Forelimb muscle (tissue), 1 donor: ENCODE results near the gene AP1S3. TPM values are rescaled to one million over a fixed set of nuclear protein-coding genes. Genes with fewer than 3 reads are reported as not detected.
"Not testable (repeated sequence)": the region's sequence is repeated elsewhere in the genome, so short reads cannot be mapped to it uniquely, and the experiment has no call there.

Experiments
- DNase-seq: peaks from one replicate; pipeline ENCODE4 v3.0.0-alpha.2; 2013; ENCODE audit warnings: low read depth
- polyA plus RNA-seq: library from polyadenylated mRNA; unstranded; fragments of 120-200 nt; gene quantifications from one replicate; pipeline ENCODE4 v1.2.1, GENCODE V29; 2013; ENCODE audit not compliant: insufficient read length

The AP1S3 gene
- polyA plus RNA-seq, 1 donor: 0.75 TPM

- no peak for DNase-seq
These were observed 16.0 kb upstream of the AP1S3 start for GRCh38 chr2:223853425-223853837.

- DNase-seq: no peak
These were observed 15.0 kb upstream of the AP1S3 start for GRCh38 chr2:223852281-223852795.

DNA sequence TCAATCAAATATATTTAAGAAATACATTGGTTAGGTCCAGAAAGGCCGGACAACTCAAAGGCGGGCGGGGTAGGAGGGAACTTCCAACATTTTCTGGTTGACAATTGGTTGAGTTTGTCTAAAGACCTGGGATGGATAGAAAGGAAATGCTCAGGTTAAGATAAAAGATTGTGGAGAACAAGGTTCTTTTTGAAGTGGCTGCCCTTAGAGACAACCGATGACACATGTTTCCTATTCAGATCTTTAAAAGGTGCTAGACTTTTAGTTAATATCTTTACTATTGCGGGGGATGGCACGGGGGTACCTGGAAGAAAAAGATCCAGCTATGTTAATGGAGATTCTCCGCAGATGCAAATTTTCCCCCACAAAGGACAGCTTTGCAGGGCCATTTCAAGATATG, 10.0 kb upstream of the AP1S3 start:
- DNase-seq: no peak

DNA sequence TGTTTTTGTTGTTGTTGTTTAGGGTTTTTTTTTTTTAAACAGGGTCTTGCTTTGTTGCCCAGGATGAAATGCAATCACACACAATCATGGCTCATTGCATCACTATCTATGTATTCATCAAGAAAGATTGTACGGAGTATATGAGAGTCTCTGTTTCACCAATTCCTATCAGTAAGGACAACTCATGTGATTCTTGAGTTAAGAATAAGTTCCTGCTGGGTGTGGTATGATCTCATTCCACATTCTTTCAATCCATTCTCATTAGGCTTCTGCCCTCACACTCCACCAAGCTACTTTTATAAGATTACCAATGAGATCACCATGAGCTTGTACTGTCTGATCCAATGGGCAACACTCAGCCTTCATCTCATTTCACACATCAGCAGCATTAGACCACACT, 9.1 kb upstream of the AP1S3 start:
- no peak for DNase-seq

DNA sequence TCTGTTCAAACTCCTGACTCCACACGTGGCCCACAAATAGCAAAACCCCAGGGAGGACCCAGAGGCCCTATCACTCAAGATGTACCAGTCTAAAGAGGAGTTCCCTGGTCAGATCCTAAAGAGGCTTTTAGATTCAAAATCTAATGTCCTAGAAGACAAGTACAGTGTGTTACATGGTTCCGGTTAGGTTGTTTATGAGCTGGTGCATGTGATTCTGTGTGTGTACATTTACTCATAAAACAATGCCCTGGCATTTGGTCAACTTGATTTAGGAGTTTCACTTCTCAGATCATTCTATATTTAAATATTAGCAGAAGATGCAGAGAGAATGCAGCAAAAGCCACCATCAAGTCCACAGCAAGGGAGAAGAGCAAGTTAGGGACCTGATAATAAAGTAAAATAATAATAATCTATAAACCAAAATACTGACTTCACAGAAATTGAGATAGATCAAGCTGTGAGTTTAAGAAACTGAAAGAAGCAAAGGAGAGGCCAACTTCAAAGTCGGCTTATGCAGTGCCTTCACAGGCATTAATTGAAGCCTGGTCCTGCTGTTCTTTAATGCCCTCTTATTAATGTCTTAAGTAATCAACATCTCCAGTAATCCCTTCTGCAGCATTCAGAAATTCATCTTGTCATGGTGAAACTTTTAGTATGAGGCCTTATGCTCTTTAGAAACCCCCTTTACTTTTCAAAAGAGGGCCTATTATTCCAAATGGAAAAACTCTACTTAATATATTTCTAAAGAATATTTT, 4.2 kb upstream of the AP1S3 start:
- no peak for DNase-seq

- DNase-seq: no peak
These were observed 1.5 kb downstream of the AP1S3 start for GRCh38 chr2:223835701-223836532.

DNA sequence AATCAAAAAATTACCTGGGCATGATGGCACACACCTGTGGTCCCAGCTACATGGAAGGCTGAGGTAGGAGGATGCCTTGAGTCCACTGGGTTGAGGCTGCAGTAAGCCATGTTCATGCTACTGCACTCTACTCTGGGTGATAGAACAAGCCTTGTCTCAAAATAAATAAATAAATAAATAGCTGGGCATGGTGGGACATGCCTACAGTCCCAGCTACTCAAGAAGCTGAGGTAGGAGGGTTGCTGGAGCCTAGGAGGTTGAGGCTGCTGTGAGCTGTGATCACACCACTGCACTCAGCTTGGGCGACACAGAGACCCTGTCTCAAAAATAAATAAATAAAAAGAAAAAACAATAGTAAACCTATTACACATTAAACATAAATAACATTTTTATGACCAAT, 3.0 kb downstream of the AP1S3 start:
- DNase-seq: no peak

DNA sequence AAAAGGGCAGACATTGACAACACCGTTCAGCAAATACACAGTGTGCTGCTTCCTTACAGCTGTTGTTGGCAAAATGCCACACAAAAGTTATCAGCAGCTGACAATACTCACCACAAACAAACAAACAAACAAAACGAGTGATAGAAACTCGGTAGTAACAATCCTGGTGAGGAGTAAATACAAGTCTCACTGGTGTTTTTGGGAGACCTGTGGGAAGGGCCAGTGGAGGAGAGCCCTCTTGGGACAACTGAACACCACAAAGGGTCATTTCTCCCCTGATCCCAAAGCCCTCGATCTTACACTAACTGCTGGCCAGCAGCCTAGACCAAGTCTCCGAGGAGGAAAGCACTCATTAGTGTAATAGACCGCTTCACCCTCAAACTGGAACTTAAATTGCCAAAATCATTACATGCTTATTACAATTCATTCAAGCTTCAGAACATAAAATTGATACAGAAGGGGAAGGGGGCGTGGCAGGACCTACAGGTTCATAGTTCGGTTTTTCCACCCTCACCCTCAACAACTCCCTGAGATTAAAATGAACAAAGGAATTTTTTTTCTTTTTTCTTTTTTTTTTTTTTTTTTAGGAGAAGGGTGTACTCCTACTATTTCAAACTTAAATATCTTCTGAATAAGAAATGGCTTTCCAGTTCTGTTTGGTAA, 5.0 kb downstream of the AP1S3 start:
- DNase-seq: no peak

- DNase-seq: no peak
These were observed 8.3 kb downstream of the AP1S3 start for GRCh38 chr2:223829128-223829527.

DNA sequence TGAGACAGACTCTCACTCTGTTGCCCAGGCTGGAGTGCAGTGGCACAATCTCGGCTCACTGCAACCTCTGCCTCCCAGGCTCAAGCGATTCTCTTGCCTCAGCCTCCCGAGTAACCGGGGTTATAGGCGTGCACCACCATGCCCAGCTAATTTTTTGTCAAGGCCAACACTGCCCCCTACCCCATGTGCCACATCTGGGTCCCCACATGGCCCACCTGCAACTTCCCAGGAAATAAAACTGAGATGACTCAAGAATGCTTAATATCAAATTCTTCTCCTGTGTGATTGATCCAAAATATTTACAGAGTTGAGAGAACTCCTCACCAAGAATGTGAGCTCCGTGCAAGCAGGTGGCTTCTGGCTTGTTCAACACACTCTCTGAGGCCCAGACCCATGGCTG, 9.1 kb downstream of the AP1S3 start:
- no peak for DNase-seq

DNA sequence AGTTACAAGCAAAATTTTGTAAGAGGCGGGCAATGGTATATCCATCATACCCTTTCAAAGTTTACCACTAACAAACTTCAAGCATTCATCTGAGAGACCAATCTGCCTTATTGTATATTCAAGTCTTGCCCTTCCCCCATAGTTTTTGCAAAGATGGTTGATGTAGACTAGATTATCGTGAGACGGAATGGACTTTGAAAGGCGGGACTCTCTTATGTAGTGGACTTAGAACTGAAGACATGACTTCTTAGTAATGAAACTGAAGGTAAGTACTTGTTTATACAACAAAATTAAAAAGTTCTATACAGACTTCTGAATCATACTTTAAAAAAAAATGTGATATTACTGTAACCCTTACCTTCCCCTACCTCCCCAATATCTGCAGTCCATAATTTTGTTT, 10.4 kb downstream of the AP1S3 start:
- DNase-seq: no peak

- no peak for DNase-seq
These were observed 13.1 kb downstream of the AP1S3 start for GRCh38 chr2:223824301-223824700.

GRCh38 chr2:223822818-223823217, 14.6 kb downstream of the AP1S3 start:
- DNase-seq: no peak

DNA sequence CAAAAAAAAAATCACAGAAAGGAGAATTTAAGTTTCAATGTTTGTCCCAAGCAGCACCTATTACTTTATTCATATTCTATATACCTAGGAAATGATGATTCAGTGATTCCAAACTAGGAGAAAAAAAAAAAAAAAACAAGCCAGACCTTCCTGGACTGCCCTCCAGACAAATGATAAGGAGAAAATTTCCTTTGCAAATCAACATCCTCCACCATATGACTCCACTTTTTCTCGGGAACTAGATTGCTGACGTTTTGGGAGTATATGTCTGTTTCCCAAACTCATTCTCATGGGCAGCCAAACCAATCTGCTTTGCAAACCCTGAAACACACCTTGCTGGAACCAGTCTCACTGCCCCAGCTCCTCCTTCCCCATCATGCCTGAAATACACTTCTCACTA, 16.8 kb downstream of the AP1S3 start:
- DNase-seq: no peak

DNA sequence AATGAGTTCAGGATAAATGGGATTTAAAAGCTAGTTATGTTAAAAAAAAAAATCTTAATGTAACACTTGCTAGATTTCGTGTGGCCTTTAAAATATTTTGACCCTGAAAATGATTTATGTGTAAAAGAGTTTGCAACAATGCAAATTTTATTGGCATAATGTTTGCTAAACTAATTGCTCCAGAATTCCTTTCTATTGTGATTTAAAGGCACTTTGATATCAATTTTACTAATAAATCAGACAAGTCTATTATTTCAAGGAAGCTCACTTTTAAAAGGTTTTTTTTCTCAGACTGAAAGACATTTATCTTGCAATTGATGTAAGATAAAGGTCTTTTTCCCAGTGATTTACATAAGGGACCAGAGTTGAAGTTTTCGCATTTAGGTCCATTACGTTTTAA, 17.5 kb downstream of the AP1S3 start:
- DNase-seq: no peak

- no peak for DNase-seq
These were observed 21.4 kb downstream of the AP1S3 start for GRCh38 chr2:223815884-223816570.

DNA sequence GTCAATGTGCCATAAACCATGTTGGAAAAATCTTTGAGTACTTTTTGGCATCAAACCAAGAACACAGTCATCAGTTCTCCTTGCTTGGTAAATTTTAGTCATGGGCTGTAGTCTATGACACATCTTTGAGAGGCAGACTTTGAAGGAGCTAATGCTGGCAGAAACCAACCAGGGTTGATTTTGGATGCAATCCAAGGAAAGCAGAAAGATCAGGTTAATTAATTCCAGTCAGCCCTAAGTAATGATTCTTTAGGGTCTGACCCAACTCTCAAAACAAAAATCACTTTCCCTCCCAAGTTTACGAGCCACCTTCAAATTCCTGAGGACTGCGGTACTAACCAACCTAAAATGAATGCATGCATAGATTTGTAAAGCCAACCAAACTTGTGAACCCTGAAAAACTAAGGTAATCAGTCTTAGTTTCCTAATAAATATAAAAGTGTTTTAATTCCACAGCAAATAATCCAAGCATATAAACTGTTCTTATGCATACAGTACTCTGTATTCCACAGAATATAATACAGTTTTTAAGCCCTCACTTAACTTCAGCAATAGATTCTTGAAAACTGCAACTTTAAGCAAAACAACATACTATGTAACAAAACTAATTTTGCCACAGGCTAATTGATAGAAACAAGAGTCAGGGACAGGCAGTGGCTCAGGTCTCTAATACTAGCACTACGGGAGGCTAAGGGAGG, 22.0 kb downstream of the AP1S3 start:
- DNase-seq: no peak

- not testable (repeated sequence) for DNase-seq
These were observed 22.6 kb downstream of the AP1S3 start for GRCh38 chr2:223814764-223815163.

DNA sequence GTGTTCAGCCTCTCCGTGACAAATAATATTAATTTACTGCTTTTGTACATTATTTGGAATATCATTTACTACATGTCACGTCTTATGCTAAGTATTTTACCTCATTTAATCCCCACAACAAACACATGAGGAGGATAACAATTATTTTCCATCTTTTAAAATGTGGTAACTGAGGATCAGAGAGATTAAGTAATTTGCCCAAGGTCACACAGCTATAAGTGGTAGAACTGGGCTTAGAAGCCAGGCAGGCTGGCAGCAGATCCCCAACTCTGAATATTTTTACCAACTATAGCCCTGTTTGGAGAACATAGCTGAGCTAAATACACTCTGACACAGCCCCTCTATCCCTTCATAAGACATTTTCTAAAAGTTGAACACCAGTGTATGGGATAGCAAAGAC, 24.1 kb downstream of the AP1S3 start:
- no peak for DNase-seq

DNA sequence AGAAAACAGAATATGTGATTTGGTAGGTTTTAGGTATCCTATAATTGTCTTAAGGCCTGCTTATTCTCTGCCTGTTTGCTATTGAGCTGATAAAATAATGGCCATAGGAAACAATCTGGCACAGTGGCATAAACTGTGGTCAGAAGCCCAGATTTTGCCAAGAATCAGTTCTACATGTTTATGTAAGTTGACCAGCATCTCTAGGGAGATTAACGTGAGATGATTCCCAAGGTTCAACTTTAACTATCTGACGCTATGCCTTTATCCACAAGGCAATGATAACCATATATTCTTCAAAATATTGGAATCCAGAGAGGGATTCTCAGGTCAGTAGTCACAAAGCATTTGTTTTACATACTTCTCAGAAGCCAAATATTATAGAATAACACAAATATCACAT, 25.6 kb downstream of the AP1S3 start:
- no peak for DNase-seq

DNA sequence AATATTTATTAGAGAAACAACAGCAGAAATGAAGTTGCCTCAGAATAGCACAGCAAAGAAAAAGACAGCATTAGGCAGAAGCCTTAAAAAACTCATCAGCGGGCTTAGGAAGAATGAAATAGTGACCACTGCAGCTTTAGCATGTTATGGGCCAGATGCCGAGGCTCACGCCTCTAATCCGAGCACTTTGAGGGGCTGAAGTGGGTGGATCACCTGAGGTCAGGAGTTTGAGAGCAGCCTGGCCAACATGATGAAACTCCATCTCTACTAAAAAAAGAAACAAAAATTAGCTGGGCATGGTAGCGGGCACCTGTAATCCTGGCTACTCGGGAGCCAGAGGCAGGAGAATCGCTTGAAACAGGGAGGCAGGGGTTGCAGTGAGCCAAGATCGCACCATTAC, 32.4 kb downstream of the AP1S3 start:
- DNase-seq: no peak
